ENCODE data around the gene NPLOC4.

Gene NPLOC4

DNA sequence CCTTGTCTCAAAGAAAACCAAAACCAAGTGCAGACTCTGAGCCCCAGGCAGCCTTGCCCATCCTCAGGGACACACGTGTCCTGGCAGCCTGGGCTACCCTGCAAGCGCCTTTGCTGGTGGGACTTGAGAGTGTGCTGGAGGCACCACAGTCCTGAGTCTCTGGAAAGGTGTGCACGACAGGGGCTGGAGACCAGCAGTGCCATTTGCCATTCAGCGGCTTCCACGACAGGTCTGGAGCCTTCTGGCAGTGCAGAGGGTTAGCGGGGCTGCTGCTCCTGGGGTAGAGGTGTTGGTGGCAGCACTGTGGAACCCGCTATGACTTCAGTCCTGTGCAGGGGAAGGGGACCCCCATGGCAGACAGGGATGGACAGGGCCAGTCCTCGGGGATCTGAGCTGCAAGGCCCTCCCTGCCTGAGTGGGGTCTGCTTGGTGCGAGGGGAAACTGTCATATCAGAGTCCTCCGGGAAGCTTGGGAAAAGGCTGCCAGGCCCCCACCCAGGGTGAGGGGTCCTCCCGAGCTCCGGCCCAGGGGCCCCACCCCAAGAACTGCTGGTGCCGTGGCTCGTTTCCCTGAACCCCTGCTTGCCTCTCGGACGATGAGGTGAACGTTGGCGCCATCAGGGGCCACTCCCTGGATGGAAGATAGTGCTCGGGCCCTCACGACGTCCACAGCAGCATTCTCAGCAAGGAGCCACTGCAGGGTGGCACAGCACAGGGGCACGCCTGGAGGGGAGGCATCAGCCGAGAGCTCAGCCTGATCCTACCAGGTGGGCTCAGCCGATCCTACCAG is 91.6 kb downstream of the NPLOC4 start:
- no peak for DNase-seq (ENCODE audit: low spot score)

- DNase-seq (ENCODE audit: low spot score): no peak
Observed at GRCh38 chr17:81544281-81544974, 92.5 kb downstream of the NPLOC4 start.

- DNase-seq (ENCODE audit: low spot score): no peak
Observed at GRCh38 chr17:81543756-81544155, 93.2 kb downstream of the NPLOC4 start.

DNA sequence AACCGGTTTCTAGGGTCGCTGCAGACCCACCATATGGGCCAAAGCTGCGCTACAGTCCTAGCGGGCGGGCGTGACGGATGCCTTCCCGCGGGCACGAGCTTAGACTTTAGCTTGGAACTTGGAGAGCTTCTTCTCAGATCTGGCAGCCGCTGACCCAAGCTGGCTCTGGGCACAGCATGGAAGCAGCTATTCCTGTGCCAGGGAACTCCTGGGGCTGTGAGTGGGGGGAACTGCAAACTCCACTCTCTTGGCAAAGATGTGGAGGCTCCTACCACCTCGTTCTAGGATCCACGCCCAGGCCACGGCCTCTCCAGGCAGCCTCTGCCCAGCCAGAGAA is 93.6 kb downstream of the NPLOC4 start:
- DNase-seq (ENCODE audit: low spot score): no peak

DNA sequence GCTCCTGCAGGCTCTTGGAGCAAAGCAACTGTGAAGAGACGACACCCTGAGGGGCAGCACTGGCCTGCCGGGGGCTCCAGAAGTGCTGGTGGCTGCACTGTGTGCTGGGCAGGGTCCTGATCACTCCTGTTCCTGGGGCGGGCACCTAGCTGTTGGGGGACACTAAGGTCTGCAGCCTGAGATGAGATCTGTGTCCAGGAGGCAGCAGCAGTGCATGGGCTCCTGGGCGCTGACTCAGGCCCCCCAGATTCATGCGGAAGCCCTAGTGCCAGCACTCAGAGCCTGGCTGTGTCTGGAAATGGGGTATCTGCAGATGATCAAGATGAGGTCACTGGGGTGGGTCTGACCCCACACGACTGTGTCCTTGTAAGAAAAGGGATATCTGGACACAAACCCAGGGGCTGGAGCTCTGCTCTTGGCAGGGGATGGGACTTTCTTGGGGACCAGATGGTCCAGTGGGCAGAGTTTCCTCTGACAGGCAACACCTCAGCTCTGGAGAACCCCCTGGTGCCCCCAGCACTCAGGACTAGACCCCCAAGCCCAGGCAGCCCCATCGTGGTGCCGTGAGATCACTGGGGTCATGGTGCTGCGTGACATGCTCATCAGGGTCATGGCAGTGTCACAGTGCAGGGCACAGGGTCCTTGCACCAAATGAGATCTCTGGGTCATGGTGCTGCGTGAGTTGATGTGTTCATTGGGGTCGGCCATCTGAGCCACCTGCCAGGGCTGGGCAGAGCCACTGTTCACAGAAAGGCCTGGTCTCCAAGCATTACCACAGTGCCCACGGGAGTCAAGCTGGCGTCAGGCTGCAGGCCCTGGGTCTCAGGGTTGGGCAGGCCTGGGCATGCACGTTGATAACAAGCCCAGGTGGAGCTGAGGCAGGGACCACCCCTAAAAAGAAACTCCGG is 94.2 kb downstream of the NPLOC4 start:
- no peak for DNase-seq (ENCODE audit: low spot score)

DNA sequence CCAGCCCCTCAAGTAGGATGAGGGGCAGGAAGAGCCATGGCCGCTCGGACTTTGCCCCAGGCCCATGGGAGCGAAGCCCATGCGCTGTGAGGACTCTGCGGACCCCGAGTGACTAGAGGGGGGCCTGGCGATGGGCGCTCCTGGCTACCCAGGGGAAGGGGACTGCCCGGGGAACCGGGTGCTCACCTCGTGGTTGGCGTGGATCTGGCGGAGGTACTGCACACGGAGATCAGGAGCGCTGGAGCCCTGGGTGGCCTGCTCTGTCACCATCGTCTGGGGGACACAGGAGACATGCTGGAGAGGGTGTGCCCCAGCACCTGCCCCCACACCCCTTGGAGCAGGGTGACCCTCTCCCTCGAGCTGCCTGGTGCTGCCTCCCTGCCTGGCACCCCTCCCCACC is 95.8 kb downstream of the NPLOC4 start:
- no peak for DNase-seq (ENCODE audit: low spot score)

DNA sequence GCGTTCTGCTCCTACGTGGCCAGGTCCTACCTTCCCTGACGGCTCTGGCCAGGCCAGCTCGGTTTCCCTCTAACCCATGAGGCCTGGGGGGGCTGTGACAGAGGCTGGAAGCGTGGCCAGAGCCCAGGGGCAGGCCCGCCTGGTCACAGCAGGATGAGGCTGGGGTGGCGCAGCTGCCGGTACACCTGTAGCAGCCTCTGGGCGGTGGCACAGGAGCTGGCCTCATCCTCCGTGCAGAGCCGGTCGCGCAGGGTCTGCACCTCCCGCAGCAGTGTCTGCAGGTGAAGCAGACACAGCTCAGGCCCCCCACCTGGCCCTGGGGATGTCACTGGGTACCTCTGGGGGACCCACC is 96.3 kb downstream of the NPLOC4 start:
- DNase-seq (ENCODE audit: low spot score): no peak

GRCh38 chr17:81539961-81540675 is 96.8 kb downstream of the NPLOC4 start:
- DNase-seq (ENCODE audit: low spot score): no peak

GRCh38 chr17:81539571-81539900 is 97.4 kb downstream of the NPLOC4 start:
- no peak for DNase-seq (ENCODE audit: low spot score)

- DNase-seq (ENCODE audit: low spot score): no peak
Observed at GRCh38 chr17:81538651-81539570, 98.0 kb downstream of the NPLOC4 start.

DNA sequence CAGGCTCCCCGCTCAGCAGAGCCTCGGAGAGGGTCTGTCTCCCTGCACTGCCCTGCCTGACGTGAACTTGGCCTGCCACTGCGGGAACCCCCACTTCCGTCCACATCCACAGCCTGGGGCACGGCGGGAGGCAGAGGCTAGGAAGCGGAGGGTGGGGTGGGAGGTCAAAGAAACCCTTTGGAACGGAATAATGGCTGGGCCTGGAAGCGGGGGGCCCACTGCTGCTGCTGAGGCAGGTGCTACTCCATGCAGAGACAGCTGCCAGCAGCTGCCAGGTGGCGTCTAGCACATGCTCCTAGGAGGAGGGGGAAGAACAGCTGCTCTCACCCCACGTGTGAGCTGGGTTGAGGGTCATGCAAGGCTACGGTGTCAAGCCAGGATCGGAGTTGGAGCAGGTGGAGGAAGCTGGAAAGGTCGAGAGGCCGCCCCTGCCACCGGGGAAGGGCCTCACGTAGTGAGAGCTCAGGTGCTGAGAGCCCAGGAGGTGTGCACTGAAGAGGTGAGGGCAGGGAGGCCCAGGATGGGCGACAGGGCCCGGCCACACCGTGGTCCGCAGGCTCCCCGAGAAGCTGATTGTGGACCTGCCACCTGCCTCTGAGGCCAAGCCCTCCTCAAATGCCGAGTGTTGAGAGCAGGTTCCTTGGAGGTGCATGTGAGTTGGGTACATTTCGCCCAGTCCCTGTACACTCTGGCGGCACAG is 98.9 kb downstream of the NPLOC4 start:
- no peak for DNase-seq (ENCODE audit: low spot score)

GRCh38 chr17:81537343-81537855 is 99.5 kb downstream of the NPLOC4 start:
- no peak for DNase-seq (ENCODE audit: low spot score)

- DNase-seq (ENCODE audit: low spot score): no peak
Observed at GRCh38 chr17:81536299-81537290, 100.3 kb downstream of the NPLOC4 start.

GRCh38 chr17:81535480-81536298 is 101.2 kb downstream of the NPLOC4 start:
- no peak for DNase-seq (ENCODE audit: low spot score)

DNA sequence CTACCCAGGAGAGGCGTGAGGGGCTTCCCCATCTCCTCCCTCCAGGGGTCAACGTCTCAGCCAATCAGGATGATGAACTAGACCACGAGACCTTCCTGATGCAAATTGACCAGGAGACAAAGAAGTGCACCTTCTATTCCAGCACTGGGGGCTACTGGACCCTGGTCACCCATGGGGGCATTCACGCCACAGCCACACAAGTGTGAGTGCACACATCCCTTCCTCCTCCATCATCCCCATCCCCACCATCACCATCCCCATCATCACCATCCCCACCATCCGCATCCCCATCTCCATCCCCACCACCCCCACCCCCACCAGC is 101.9 kb downstream of the NPLOC4 start:
- no peak for DNase-seq (ENCODE audit: low spot score)

DNA sequence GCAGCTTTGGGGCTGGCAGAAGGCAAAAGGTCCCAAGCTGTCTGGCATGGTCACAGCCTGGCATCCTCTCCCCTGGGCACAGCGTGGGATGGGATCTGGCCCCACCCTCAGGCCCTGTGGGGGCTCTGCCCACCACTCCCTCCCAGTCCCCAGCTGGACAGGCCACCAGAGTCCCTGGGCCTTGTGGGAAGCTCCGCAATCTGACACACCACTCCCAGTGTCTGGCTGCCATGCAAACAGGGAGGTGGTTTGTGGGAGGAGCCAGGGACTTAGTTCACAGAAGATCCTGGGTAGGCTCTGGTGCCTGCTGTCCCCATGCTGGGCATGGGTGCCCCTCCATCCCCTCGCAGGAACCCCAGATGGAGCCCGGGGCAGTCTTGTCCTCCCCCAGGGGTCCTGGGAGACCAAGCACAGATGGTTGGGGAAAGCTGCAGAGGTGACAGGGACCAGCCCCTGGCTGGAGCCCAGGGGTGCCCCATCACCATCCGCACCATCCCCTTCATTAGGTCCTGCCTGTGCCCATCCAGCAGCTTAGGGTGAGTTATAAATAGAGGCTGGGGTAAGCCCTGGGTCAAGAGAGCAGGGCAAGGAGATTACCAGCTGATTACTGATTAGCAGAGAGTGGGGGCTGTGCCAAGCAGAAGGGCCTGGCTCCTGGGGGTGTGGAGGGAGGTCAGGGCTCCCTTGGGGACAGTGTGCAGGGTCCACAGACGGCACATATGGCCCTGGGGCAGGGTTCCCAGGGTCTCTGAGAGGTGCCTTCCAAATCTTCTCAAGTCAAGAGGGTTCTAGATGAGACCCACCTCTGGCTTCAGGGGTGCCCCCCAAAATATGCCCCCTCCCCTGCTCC is 102.5 kb downstream of the NPLOC4 start:
- DNase-seq (ENCODE audit: low spot score): no peak
